ENCODE measurements around the gene CLCN4. TPM values are rescaled to one million over a fixed set of nuclear protein-coding genes. Genes with fewer than 3 reads are reported as not detected.
A peak's percentile ranks its signal among the peaks of the same experiment; 100 is the strongest.

The CLCN4 gene
- polyA plus RNA-seq, 3 donors: 0.27 to 1.9 (median 1.3) TPM

DNA sequence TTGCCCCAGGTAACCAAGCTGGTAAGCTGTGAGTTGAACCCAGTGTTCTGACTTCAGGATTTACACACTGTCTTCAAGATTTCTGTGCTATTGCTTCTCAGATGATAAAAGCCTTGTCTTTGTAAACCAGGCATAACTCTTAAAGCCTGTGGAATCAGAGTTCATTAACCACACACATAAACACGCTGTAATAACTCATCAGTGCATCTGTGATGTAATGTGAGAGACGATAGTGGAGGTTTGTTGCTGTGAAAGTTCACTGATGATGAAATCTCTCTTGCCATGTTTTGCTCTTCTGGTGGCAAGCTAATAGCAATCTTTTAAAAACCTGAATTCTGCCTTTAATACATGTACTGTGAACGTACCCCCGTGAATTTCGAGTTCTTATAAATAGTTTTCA lies 41.5 kb downstream of the CLCN4 start:
- TF ChIP-seq, protein P1, sequence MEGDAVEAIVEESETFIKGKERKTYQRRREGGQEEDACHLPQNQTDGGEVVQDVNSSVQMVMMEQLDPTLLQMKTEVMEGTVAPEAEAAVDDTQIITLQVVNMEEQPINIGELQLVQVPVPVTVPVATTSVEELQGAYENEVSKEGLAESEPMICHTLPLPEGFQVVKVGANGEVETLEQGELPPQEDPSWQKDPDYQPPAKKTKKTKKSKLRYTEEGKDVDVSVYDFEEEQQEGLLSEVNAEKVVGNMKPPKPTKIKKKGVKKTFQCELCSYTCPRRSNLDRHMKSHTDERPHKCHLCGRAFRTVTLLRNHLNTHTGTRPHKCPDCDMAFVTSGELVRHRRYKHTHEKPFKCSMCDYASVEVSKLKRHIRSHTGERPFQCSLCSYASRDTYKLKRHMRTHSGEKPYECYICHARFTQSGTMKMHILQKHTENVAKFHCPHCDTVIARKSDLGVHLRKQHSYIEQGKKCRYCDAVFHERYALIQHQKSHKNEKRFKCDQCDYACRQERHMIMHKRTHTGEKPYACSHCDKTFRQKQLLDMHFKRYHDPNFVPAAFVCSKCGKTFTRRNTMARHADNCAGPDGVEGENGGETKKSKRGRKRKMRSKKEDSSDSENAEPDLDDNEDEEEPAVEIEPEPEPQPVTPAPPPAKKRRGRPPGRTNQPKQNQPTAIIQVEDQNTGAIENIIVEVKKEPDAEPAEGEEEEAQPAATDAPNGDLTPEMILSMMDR (IDR thresholded peaks at IDR 0.05): no peak
- H3K4me3 ChIP-seq (replicated peaks in 1 of 3; ENCODE audit: low read depth in 2 of 3, low read length in 3 of 3): no peak overlapping the region
- peaks cover 37% of the 10 kb centered on the region for H3K4me1 Mint-ChIP-seq
- intact Hi-C loops (cut with micrococcal nuclease): loop anchor here in 1 of 2 donors (10.0 kb wide), 2 partner anchors 917 to 1557 kb away; partner anchors contain the start of genes HCCS and MSL3
- H3K9me3 Mint-ChIP-seq: peaks cover 0 to 9% (median 4%) of the 10 kb centered on the region in 7 donors
- no peaks in the 10 kb centered on the region for H3K9me3 ChIP-seq (replicated peaks in 1 of 2; ENCODE audit: control insufficient read depth in 1 of 2, insufficient read depth in 1 of 2, low read length in 2 of 2)
- no peaks in the 10 kb centered on the region for H3K79me2 ChIP-seq (ENCODE audit: insufficient read depth, low read length)
- H3K4me2 ChIP-seq (replicated peaks; ENCODE audit: extremely low read depth, low read length, poor library complexity, severe bottlenecking): no peak overlapping the region
- peaks cover 33% of the 10 kb centered on the region in 2 donors for H3K4me1 ChIP-seq (ENCODE audit: control insufficient read depth in 1 of 2, insufficient read depth in 2 of 2, low read length in 2 of 2)
- H3K27me3 ChIP-seq (ENCODE audit: control insufficient read depth in 2 of 2, insufficient read depth in 2 of 2, low read length in 2 of 2): no peaks in the 10 kb centered on the region
- DNase-seq: peak; percentile 71 to 78 (median 73)
- H3K27ac Mint-ChIP-seq: peak overlapping the region; percentile 93 to 98 (median 97)
- H3K27me3 Mint-ChIP-seq (ENCODE audit: low read depth in 3 of 3): peaks cover 0 to 10% (median 0%) of the 10 kb centered on the region in 3 donors
- H3K27ac ChIP-seq (ENCODE audit: low read depth in 1 of 2, low read length in 2 of 2): peak overlapping the region; percentile 90 to 91
- no peaks in the 10 kb centered on the region for H3K36me3 ChIP-seq (replicated peaks in 1 of 2; ENCODE audit: control insufficient read depth in 1 of 2, insufficient read depth in 2 of 2, low read length in 2 of 2)
- H4K20me1 ChIP-seq (ENCODE audit: insufficient read depth, low read length): no peaks in the 10 kb centered on the region
- peaks cover 3 to 9% of the 10 kb centered on the region in 2 donors for H3K36me3 Mint-ChIP-seq
- no peak overlapping the region for H2AFZ ChIP-seq (ENCODE audit: insufficient read depth, low read depth, low read length, poor library complexity, severe bottlenecking)
- WGBS (ENCODE audit: insufficient coverage): no CpG with 5 or more reads among the region's 5 CpGs
- H3K4me3 Mint-ChIP-seq: no peak overlapping the region
- H3K9ac ChIP-seq (ENCODE audit: insufficient read depth, low read length, poor library complexity, severe bottlenecking): peak overlapping the region; percentile 55

GRCh38 chrX:10199212-10199611 lies 42.4 kb downstream of the CLCN4 start:
- WGBS (ENCODE audit: insufficient coverage): 10% methylated on average over 2 of the region's 6 CpGs
- no peak overlapping the region for H3K4me2 ChIP-seq (replicated peaks; ENCODE audit: extremely low read depth, low read length, poor library complexity, severe bottlenecking)
- no peaks in the 10 kb centered on the region for H3K36me3 ChIP-seq (replicated peaks in 1 of 2; ENCODE audit: control insufficient read depth in 1 of 2, insufficient read depth in 2 of 2, low read length in 2 of 2)
- peak overlapping the region; percentile 55 for H3K9ac ChIP-seq (ENCODE audit: insufficient read depth, low read length, poor library complexity, severe bottlenecking)
- intact Hi-C loops (cut with micrococcal nuclease): loop anchor here in 1 of 2 donors (10.0 kb wide), 2 partner anchors 916 to 1556 kb away; partner anchors contain the start of genes HCCS and MSL3
- no peaks in the 10 kb centered on the region for H3K79me2 ChIP-seq (ENCODE audit: insufficient read depth, low read length)
- Mint-ChIP-seq H3K9me3 (peaks cover 0 to 9% (median 4%) of the 10 kb centered on the region in 7 donors), H3K36me3 (peaks cover 3 to 6% of the 10 kb centered on the region in 2 donors), H3K4me1 (peaks cover 37% of the 10 kb centered on the region), H3K27ac (peak overlapping the region; percentile 93 to 98 (median 97)), H3K27me3 (ENCODE audit: low read depth in 3 of 3) (peaks cover 0 to 10% (median 0%) of the 10 kb centered on the region in 3 donors), H3K4me3 (no peak overlapping the region)
- peak; percentile 93 to 98 (median 94) for DNase-seq
- peak overlapping the region; percentile 90 to 91 for H3K27ac ChIP-seq (ENCODE audit: low read depth in 1 of 2, low read length in 2 of 2)
- TF ChIP-seq, protein P1 (IDR thresholded peaks at IDR 0.05): no peak
- no peak overlapping the region for H2AFZ ChIP-seq (ENCODE audit: insufficient read depth, low read depth, low read length, poor library complexity, severe bottlenecking)
- H3K27me3 ChIP-seq (ENCODE audit: control insufficient read depth in 2 of 2, insufficient read depth in 2 of 2, low read length in 2 of 2): no peaks in the 10 kb centered on the region
- H3K9me3 ChIP-seq (replicated peaks in 1 of 2; ENCODE audit: control insufficient read depth in 1 of 2, insufficient read depth in 1 of 2, low read length in 2 of 2): no peaks in the 10 kb centered on the region
- H3K4me1 ChIP-seq (ENCODE audit: control insufficient read depth in 1 of 2, insufficient read depth in 2 of 2, low read length in 2 of 2): peaks cover 33% of the 10 kb centered on the region in 2 donors
- H4K20me1 ChIP-seq (ENCODE audit: insufficient read depth, low read length): no peaks in the 10 kb centered on the region
- H3K4me3 ChIP-seq (replicated peaks in 1 of 3; ENCODE audit: low read depth in 2 of 3, low read length in 3 of 3): no peak overlapping the region
